OCI-LY7 (cell line): ENCODE measurements around the gene AXIN2.

Experiments used
- EZH2phosphoT487 ChIP-seq: fragments of 200-600 bp; sonication (generic); IDR thresholded peaks from 2 replicates; pipeline ENCODE4 v1.6.1; 2018; ENCODE audit warnings: low read depth, borderline replicate concordance, mild to moderate bottlenecking, mixed run types, antibody characterized with exemption, low read length, moderate library complexity, mixed read lengths
- TF ChIP-seq, protein P1 (sequence below): fragments of 200-600 bp; sonication (generic); conservative IDR thresholded peaks from 2 replicates; pipeline ENCODE4 v1.5.1; 2014; ENCODE audit warnings: mild to moderate bottlenecking, antibody characterized with exemption, low read length, moderate library complexity, mixed read lengths

DNA sequence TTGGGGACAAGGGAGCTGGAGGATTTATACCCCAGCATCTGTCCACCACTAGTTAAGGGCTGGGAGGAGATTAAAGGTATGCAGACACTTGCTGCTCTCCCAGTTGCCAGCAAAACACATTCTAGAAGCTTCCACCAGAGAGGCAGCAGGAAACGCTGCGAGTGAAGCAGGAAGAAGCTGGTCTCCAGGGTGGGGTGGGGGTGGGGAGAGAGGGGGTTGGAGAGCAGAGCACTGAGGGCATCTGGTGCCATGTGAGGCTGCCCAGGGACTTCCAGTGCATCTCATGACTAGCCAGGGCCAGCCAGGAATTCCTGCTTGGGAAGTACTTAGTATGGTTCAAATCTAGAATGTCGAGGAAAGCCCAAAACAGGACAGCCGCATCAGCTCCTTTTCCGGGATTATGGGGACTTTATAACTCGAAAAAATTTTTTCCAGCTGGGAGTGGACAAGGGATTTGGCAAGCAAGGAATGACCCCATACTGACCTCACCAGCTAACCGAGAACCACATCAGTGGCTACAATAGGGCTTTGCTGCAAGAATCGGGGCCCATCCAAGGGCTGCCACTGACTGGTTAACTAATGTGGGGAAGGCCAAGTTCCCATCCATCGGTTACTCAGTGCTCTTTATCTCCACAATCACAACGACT lies 26.2 kb upstream of the AXIN2 start:
- TF ChIP-seq, protein P1, sequence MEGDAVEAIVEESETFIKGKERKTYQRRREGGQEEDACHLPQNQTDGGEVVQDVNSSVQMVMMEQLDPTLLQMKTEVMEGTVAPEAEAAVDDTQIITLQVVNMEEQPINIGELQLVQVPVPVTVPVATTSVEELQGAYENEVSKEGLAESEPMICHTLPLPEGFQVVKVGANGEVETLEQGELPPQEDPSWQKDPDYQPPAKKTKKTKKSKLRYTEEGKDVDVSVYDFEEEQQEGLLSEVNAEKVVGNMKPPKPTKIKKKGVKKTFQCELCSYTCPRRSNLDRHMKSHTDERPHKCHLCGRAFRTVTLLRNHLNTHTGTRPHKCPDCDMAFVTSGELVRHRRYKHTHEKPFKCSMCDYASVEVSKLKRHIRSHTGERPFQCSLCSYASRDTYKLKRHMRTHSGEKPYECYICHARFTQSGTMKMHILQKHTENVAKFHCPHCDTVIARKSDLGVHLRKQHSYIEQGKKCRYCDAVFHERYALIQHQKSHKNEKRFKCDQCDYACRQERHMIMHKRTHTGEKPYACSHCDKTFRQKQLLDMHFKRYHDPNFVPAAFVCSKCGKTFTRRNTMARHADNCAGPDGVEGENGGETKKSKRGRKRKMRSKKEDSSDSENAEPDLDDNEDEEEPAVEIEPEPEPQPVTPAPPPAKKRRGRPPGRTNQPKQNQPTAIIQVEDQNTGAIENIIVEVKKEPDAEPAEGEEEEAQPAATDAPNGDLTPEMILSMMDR: no peak
- TF ChIP-seq EZH2phosphoT487: no peak
